H7 (cell line): ENCODE data around the gene ARHGAP21. TPM values are rescaled to one million over a fixed set of nuclear protein-coding genes. Genes with fewer than 3 reads are reported as not detected.
"Not testable (repeated sequence)": the region's sequence is repeated elsewhere in the genome, so short reads cannot be mapped to it uniquely, and the experiment has no call there.

ENCODE experiments used
- DNase-seq: peaks from one replicate; pipeline ENCODE4 v3.0.0; 2012
- H3K27me3 ChIP-seq: 2 replicates; pipeline ENCODE4 v1.6.0; 2011; ENCODE audit warnings: mild to moderate bottlenecking, low read length; ENCODE audit not compliant: control insufficient read depth, insufficient read depth
- H3K36me3 ChIP-seq: replicated peaks from 2 replicates; pipeline ENCODE4 v1.5.1; 2011; ENCODE audit warnings: low read length; ENCODE audit not compliant: control insufficient read depth, insufficient read depth
- H3K4me3 ChIP-seq: 2 replicates; pipeline ENCODE4 v1.5.1; 2011; ENCODE audit warnings: low read depth, mild to moderate bottlenecking, control low read depth, low read length, moderate library complexity; ENCODE audit not compliant: insufficient read depth
- total RNA-seq: library from RNA; depleted of rRNA; stranded (reverse); fragments of >200 nt; shearing (Covaris generic); gene quantifications from 2 replicates; pipeline ENCODE4 v1.2.3, GENCODE V29; 2014

Gene ARHGAP21
- total RNA-seq, 1 experiment from 2014 or later: 31.5 TPM

DNA sequence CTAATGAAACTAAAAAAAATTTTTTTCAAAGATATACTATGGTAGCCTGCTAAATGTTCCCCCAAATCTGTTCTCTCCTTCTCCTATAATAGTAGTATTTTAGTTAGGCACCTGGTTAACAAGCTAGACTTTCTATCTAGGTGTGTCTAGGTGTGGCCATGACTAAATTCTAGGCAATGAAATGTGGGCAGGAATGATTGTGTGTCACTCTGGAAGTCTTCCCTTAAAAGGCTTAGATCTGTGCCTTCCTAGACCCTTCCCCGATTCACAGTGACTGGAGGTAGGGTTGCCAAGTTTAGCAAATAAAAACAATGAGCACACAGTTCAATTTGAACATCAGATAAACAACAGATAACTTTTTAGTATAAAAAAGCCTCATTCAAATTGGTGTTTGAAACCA lies 8.3 kb upstream of the ARHGAP21 start:
- Histone ChIP-seq H3K27me3 (no peaks in the 10 kb centered on the region), H3K4me3 (no peak overlapping the region), H3K36me3 (no peaks in the 10 kb centered on the region)
- no peak for DNase-seq

DNA sequence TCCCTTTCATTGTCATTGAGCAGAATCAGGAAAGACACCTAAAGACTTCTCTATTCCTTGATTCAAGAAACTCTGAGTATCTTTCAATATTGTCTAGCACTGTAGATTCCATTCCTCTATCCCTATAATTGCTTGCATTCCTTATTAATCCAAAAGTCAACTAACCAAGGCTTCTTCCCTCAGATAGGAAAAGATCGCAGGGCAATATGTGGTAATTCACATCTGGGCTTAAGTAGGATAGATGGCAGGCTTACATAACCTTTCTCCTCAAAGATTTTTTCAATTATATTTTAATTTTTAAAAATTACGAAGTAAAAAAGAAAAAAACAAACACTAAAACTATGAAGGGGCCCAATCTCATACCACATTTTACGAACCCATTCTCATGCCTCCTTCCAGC lies 7.1 kb upstream of the ARHGAP21 start:
- no peak for DNase-seq

DNA sequence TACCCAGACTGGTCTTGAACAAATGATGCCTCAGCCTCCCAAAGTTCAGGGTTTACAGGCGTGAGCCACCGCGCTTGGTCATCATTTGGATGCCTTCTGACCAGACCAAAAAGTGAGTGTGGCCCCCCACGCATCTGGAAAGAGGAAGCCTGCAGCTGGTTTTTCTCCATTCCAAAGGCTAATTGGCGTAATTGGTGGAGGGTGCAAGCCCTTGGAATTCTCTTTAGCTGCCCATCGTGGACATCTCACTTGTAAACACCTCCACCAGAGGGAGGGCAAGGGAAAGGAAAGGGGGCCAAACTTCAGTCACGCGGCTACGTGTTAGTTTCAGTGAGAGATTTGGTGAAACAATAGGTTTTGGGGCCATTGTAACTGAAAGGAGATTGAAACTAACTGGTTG lies 4.1 kb upstream of the ARHGAP21 start:
- Histone ChIP-seq H3K36me3 (no peaks in the 10 kb centered on the region), H3K27me3 (no peaks in the 10 kb centered on the region), H3K4me3 (no peak overlapping the region)
- DNase-seq: peak; percentile 48

More for the DNA sequence above, 7.1 kb upstream of the ARHGAP21 start:
- H3K4me3 ChIP-seq: no peak overlapping the region
- no peaks in the 10 kb centered on the region for H3K27me3 ChIP-seq
- H3K36me3 ChIP-seq: no peaks in the 10 kb centered on the region

DNA sequence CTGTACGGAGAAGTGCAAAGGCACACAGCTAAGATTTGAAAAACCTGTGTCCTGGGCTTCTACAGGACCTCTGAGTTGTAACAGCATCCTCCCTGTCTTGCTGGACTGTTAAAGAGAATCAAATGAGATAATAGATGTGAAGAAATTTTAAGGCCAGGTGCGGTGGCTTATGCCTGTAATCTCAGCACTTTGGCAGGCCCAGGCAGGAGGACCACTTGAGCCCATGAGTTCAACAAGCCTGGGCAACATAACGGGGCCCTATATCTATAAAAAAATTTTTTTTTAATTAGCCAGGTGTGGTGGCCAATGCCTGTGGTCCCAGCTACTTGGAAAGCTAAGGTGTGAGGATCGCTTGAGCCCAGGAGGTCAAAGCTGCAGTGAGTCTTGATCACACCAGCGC lies 2.9 kb upstream of the ARHGAP21 start:
- Histone ChIP-seq H3K27me3 (peaks cover 7% of the 10 kb centered on the region; the same call in 1 of the 2 replicates), H3K4me3 (no peak overlapping the region), H3K36me3 (no peaks in the 10 kb centered on the region)
- DNase-seq: no peak

DNA sequence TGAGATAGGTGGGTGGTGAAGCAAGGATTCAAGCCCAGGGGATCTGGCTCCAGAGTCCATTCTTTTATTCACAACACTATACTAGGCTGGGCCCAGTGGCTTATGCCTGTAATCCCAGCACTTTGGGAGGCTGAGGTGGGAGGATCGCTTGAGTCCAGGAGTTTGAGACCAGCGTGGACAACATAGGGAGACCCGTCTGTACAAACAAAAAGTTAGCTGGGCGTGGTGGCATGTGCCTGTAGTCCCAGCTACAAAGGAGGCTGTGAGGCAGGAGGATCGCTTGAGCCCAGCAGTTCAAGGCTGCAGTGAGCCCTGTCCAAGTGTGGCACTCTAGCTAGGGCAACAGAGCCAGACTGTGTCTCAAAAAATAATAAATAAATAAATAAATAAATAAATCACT lies 2.3 kb upstream of the ARHGAP21 start:
- not testable (repeated sequence) for DNase-seq, H3K36me3 ChIP-seq, H3K4me3 ChIP-seq
- peaks cover 13% of the 10 kb centered on the region; the same call in 1 of the 2 replicates for H3K27me3 ChIP-seq

DNA sequence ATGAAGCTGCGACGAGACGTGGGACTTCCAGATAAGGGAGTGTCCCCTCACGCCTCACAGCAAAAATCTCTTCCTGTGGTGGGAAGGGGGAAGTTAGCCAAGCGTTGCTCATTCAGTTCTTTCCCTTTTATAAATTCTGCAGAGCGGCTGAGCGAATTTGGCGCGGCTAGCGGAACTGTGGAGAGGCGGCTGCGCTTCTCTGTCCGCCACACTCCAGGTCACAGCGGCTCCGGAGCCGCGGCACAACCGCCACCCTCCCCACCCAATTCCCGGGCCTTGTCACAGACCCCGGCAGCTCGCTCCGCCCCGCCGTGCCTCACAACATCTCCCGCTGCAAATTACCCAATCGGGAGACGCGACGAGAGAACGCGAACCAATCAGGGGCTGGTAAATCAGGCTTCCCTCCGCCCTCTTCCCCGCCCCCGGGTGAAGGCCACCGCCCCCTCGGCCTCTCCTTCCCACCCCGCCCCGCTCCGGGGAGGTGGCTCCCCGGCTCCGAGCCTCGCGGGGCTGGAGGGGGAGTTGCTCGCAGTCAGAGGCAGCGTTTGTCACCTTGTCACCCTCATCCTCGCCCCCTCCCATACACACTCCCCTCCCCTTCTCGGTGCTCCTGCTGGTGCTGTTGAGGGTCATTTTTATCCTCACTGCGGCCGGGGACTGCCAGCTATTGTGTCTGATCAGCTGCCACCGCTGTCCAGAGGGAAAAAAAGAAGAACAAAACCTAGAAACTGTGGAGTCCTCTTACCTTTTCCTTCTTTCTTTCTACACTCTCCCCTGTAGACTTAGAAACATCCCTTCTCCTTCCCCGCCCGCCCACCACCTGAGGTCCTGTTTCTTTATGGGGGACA lies 918 bp upstream of the ARHGAP21 start:
- DNase-seq: peak; percentile 97
- peaks cover 16% of the 10 kb centered on the region; the same call in 1 of the 2 replicates for H3K27me3 ChIP-seq
- no peaks in the 10 kb centered on the region for H3K36me3 ChIP-seq
- H3K4me3 ChIP-seq: peak overlapping the region; percentile 66

DNA sequence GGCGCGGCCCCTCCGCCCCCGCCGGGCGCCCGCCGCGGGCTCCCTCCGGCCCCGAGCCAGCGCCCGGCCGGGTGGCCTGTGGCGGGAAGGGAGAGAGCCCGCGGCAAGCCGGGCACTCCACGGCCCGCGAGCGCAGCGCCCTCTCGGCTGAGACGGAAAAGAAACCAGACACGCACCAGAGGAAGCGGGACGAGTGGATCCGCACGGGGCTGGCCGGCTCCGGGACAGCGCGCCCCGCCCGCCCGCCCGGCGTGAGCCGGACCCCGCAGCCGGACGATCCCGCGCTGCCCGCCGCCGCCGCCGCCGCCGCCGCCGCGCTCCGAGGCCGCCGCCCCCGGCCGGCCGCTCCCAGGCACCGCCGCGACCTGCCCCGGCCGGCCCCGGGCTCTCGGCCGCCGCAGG lies 300 bp downstream of the ARHGAP21 start:
- no peaks in the 10 kb centered on the region for H3K36me3 ChIP-seq
- H3K4me3 ChIP-seq: peak overlapping the region; percentile 66
- DNase-seq: peak; percentile 90
- H3K27me3 ChIP-seq: peaks cover 16% of the 10 kb centered on the region; the same call in 1 of the 2 replicates

DNA sequence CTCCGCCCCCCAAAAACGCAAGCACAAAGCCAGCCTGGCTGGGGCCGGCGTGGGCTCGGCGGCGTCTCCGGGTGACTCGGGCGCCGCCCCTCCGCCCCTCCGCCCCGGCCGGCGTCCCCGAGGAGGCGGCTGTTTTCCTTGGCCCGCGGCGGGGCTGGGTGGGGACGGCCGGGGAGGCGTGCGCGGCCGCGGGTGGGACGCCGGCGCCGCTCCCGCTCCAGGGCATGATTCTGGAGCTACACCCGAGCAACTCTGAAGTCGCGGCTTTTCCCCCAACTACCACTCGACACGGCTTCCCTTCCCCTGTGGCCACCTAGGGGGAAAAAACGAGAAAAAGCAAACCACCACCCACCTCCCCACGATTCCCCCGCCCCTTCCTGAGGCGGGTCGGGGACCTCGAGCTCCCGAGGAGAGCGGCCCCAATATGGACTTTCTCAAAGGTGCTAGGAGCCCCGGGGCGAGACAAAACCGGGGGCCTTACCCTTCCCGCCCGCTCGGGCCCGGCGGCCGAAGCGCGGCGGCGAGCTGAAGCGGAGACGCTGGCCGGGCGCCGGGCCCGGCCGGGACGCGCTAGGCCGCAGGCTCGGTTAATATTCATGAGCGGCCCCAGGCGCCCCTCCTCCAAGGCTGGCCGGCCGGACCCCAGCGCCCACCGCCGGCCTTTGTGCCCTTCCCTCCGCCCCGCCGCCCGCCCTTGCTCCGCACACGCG lies 856 bp downstream of the ARHGAP21 start:
- peak overlapping the region; percentile 65 for H3K4me3 ChIP-seq
- DNase-seq: peak; percentile 83
- no peaks in the 10 kb centered on the region for H3K36me3 ChIP-seq
- peaks cover 19% of the 10 kb centered on the region; the same call in 1 of the 2 replicates for H3K27me3 ChIP-seq

DNA sequence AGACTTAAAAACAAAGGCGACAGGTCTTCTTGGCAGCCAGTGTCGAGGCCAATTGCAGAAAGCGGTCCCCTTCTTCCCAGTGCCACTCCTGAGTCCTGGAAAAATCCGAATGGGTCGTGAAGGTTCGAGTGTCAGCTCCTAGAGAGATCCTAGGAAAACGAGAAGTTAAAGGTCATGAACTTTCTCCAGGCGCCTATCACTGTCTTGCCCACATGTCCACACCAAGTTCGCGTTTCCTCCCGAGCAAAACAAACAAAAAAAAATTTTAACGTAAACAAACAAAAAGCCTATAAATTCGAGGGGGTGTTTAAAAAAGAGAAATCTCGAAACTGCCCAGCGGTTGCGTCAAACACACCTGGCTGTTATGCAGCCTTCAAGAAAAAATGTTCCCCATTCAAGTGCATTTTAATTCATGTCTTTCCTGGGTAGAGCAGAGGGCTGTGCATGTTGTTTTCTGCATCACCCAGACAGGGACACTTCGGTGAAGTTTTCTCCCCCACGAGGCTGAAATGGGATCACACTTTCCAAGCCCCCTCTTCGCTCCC lies 1.5 kb downstream of the ARHGAP21 start:
- peaks cover 19% of the 10 kb centered on the region; the same call in 1 of the 2 replicates for H3K27me3 ChIP-seq
- DNase-seq: no peak
- no peaks in the 10 kb centered on the region for H3K36me3 ChIP-seq
- peak overlapping the region; percentile 65 for H3K4me3 ChIP-seq

DNA sequence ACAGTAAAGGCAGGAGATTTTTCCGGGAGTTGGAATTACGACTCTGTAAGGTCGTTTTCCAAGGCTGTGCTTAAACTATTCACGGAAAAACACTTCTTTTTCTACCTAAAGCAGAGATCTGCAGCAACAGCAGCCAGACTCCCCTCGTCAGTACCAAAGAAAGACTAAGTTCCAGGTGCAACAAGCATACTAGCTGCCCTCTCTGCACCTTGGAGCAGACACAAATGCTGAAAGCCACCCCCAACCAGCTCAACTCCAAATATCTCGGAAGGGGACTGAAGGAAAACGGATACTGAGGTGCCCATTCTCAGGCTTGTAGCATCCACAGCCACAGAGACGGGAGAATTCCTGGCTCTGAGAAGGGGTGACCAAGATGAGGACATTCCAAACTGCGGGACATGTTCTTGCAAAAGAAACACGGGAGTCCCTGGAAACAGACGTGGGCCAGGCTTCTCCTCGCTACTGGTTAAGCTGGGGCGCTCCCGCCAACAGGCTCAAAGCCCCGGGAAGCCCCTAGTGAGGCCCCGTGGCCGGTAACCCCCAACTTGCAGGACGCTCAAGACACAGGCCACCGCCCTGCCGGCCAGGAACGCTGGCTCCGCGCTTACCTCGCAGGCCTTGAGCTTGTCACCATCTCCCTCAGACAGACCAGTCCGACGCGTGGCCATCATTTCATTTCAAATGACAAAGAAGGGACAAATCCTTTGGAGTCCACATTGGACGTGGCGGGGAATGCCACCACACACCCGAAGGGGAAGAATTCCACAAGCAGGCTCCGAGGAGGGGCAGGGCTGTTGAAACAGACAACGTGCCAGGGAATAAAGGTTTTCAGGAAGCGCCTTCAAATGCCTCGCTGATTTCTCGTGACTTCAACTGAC lies 2.2 kb downstream of the ARHGAP21 start:
- Histone ChIP-seq H3K4me3 (peak overlapping the region; percentile 65), H3K36me3 (no peaks in the 10 kb centered on the region), H3K27me3 (peaks cover 19% of the 10 kb centered on the region; the same call in 1 of the 2 replicates)
- DNase-seq: peak; percentile 39

DNA sequence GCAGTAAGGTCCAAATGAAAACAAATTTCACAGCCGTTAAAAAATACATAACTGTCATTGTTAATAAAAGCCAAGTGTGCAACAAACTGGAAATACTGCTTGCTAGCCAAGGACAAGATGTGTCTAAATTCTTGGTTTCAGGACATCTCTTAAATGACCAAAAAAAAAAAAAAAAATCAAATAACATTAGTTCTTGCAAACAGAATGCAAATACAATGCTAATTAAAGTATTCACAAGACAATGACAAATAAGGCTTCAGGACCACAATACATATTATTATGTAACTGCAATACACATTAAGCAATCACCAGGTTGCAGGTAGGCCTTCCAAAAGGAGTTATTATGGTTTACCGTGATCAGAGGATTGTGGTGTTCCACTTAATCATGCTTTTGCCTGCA lies 3.6 kb downstream of the ARHGAP21 start:
- Histone ChIP-seq H3K4me3 (peak overlapping the region; percentile 65; the same call in 1 of the 2 replicates), H3K36me3 (no peaks in the 10 kb centered on the region), H3K27me3 (peaks cover 19% of the 10 kb centered on the region; the same call in 1 of the 2 replicates)
- DNase-seq: no peak

DNA sequence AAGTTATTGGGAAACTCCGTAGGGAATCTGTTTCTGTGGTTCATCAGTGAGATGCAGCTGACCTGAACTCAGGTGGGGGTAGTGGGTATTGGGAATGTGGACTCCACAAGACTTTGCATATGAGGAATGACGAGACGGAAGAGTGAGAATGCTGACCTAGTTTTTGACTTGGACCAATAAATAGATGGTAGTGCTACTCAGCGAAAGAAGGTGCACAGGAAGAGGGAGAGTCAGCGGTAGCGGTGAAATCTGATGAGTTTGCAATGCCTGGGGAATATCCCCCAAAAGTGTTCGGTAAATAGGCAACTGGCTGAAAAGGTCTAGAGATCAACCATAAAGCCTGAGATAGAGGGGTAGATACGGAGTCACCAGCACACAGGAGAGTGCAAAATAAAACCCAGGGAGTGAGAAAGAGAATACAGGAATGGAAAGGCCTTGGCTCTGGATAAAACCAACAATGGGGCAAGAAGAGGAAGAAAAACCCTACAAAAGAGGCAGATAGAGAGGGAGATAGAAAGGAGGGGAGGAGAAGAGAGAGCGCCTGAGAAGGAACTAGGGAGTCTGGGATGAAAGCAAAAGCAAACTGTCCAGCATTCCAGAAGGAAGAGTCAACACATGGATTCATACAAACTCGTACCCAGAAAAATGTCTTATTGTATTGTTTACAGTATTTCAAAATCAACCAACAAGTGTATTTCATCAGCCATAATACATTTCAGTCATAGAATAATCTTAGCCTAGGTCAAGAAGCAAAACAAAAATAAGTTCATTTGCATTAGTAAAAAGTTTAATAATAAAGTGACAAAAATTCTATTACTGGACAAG lies 5.4 kb downstream of the ARHGAP21 start:
- peak overlapping the region; percentile 2; the same call in 1 of the 2 replicates for H3K4me3 ChIP-seq
- peaks cover 19% of the 10 kb centered on the region; the same call in 1 of the 2 replicates for H3K27me3 ChIP-seq
- peak; percentile 9 for DNase-seq
- H3K36me3 ChIP-seq: no peaks in the 10 kb centered on the region

DNA sequence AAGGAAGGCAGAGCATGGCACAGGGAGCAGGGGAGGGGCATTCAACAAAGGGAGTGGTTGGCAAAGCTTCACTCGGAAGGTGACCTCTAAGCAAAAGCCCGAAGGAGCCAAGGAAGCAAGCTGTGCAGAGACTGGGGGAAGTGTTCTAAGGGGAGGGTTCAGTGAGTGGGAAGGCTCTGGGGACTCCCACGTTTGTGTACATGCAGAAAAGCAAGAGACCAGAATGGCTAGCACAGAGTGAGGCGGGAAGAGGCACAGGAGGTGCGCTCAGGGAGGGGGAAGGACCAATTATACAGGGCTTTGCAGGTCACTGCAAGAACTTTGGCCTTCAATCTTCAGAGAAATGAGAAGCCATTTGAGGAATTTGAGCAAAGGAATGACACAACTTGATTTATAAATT lies 7.4 kb downstream of the ARHGAP21 start:
- Histone ChIP-seq H3K27me3 (peaks cover 9% of the 10 kb centered on the region; the same call in 1 of the 2 replicates), H3K4me3 (no peak overlapping the region), H3K36me3 (no peaks in the 10 kb centered on the region)
- DNase-seq: peak; percentile 16
